HEK293 (cell line): ENCODE results near the gene STK26.
A peak's percentile ranks its signal among the peaks of the same experiment; 100 is the strongest.

ENCODE experiments used
- CTCF ChIA-PET: fragments of 350-600 bp; formaldehyde crosslinking; extraction: SDS; loops from one replicate; lab custom pipeline; 2021; ENCODE audit warnings: antibody characterized with exemption; lab: Yijun Ruan, JAX
- POLR2A ChIA-PET: fragments of 300-600 bp; formaldehyde crosslinking; extraction: SDS; loops from one replicate; lab custom pipeline; 2020; ENCODE audit warnings: antibody characterized with exemption, inconsistent platforms; lab: Yijun Ruan, JAX
- H3K27ac ChIP-seq: fragments of 200-500 bp; sonication (Bioruptor generic); 2 replicates; pipeline ENCODE4 v1.5.1; 2014; ENCODE audit warnings: low read depth, low read length, control low read depth, inconsistent platforms; ENCODE audit errors: extremely low read depth
- H3K36me3 ChIP-seq, 2 experiments: fragments of 200-500 bp in 1 of 2; sonication (Bioruptor generic) in 1 of 2; 1 replicate in 1 of 2; 2 replicates in 1 of 2; pipeline ENCODE4 v1.5.1; 2014 to 2017; ENCODE audit warnings: inconsistent platforms in 2 of 2, low read length in 2 of 2; ENCODE audit not compliant: control insufficient read depth in 2 of 2, insufficient read depth in 1 of 2
- H3K4me1 ChIP-seq: fragments of 200-500 bp; sonication (Bioruptor generic); 2 replicates; pipeline ENCODE4 v1.5.1; 2014; ENCODE audit warnings: mild to moderate bottlenecking, low read length, inconsistent platforms; ENCODE audit not compliant: control insufficient read depth, insufficient read depth
- H3K4me3 ChIP-seq: 2 replicates; pipeline ENCODE4 v1.5.1; 2011; ENCODE audit warnings: low read depth, mild to moderate bottlenecking, control low read depth, low read length, moderate library complexity
- H3K9me3 ChIP-seq: fragments of 200-500 bp; sonication (Bioruptor generic); 2 replicates; pipeline ENCODE4 v1.5.1; 2014; ENCODE audit warnings: low read depth, low read length, inconsistent platforms; ENCODE audit not compliant: control insufficient read depth, insufficient read depth
- GLIS2 ChIP-seq: fragments of 450-650 bp; formaldehyde crosslinking; IDR thresholded peaks from 2 replicates; pipeline ENCODE4 v1.5.1; 2016; ENCODE audit warnings: missing biosample characterization, missing genetic modification characterization
- HOXC10 ChIP-seq: sonication (generic); formaldehyde crosslinking; IDR thresholded peaks from 2 replicates; pipeline ENCODE4 v1.8.1; 2023; ENCODE audit warnings: mild to moderate bottlenecking, missing genetic modification reagents
- KLF8 ChIP-seq: fragments of 450-650 bp; formaldehyde crosslinking; IDR thresholded peaks from 2 replicates; pipeline ENCODE4 v1.5.1; 2016; ENCODE audit warnings: missing biosample characterization, missing genetic modification characterization
- PRDM1 ChIP-seq: fragments of 450-650 bp; formaldehyde crosslinking; IDR thresholded peaks from 2 replicates; pipeline ENCODE4; 2016; ENCODE audit warnings: missing biosample characterization, missing genetic modification characterization
- PRDM10 ChIP-seq: fragments of 450-650 bp; formaldehyde crosslinking; IDR thresholded peaks from 2 replicates; pipeline ENCODE4 v1.5.1; 2016; ENCODE audit warnings: missing biosample characterization, missing genetic modification characterization
- PRDM6 ChIP-seq: fragments of 450-650 bp; formaldehyde crosslinking; IDR thresholded peaks from 2 replicates; pipeline ENCODE4 v1.5.1; 2017; ENCODE audit warnings: missing biosample characterization, missing genetic modification characterization
- SCRT2 ChIP-seq: fragments of 450-650 bp; formaldehyde crosslinking; IDR thresholded peaks from 2 replicates; pipeline ENCODE4 v1.5.1; 2016; ENCODE audit warnings: missing biosample characterization, missing genetic modification characterization
- ZBTB17 ChIP-seq: fragments of 450-650 bp; formaldehyde crosslinking; IDR thresholded peaks from 2 replicates; pipeline ENCODE4 v1.5.1; 2016; ENCODE audit warnings: missing biosample characterization, missing genetic modification characterization
- ZBTB26 ChIP-seq: fragments of 450-650 bp; formaldehyde crosslinking; optimal IDR thresholded peaks from 2 replicates; pipeline ENCODE3; 2016; ENCODE audit warnings: missing biosample characterization, mild to moderate bottlenecking, missing genetic modification characterization
- ZBTB8A ChIP-seq: fragments of 450-650 bp; formaldehyde crosslinking; IDR thresholded peaks from 2 replicates; pipeline ENCODE4 v1.5.1; 2016; ENCODE audit warnings: missing biosample characterization, missing genetic modification characterization
- ZFP3 ChIP-seq: fragments of 450-650 bp; formaldehyde crosslinking; IDR thresholded peaks from 2 replicates; pipeline ENCODE4 v1.5.1; 2016; ENCODE audit warnings: low read depth, missing biosample characterization, missing genetic modification characterization
- ZNF114 ChIP-seq: fragments of 450-650 bp; formaldehyde crosslinking; IDR thresholded peaks from 2 replicates; pipeline ENCODE4 v1.5.0; 2017; ENCODE audit warnings: missing biosample characterization, missing genetic modification characterization
- ZNF266 ChIP-seq: fragments of 450-650 bp; formaldehyde crosslinking; IDR thresholded peaks from 2 replicates; pipeline ENCODE4 v1.5.1; 2016; ENCODE audit warnings: missing biosample characterization, missing genetic modification characterization, low read depth
- ZNF274 ChIP-seq, 2 experiments: fragments of 200-500 bp in 1 of 2; fragments of 450-650 bp in 1 of 2; sonication (Bioruptor generic) in 1 of 2; formaldehyde crosslinking in 1 of 2; IDR thresholded peaks; 2 replicates each; pipeline versions ENCODE4 v1.5.1 to v1.6.1; 2014 to 2016; ENCODE audit warnings: borderline replicate concordance in 1 of 2, inconsistent platforms in 1 of 2, low read length in 1 of 2, missing biosample characterization in 1 of 2, missing genetic modification characterization in 1 of 2
- ZNF341 ChIP-seq: fragments of 450-650 bp; formaldehyde crosslinking; IDR thresholded peaks from 2 replicates; pipeline ENCODE4; 2016; ENCODE audit warnings: low read depth, missing biosample characterization, missing genetic modification characterization
- ZNF366 ChIP-seq: fragments of 450-650 bp; formaldehyde crosslinking; conservative IDR thresholded peaks from 2 replicates; pipeline ENCODE4 v1.5.1; 2016; ENCODE audit warnings: missing biosample characterization, missing genetic modification characterization
- ZNF426 ChIP-seq: fragments of 450-650 bp; formaldehyde crosslinking; IDR thresholded peaks from 2 replicates; pipeline ENCODE4 v1.5.1; 2017; ENCODE audit warnings: missing biosample characterization, missing genetic modification characterization, mild to moderate bottlenecking, inconsistent platforms, moderate library complexity
- ZNF610 ChIP-seq: fragments of 450-650 bp; formaldehyde crosslinking; IDR thresholded peaks from 2 replicates; pipeline ENCODE4 v1.5.1; 2016; ENCODE audit warnings: missing biosample characterization, missing genetic modification characterization, borderline replicate concordance
- ZNF626 ChIP-seq: fragments of 450-650 bp; sonication (Bioruptor Pico); formaldehyde crosslinking; IDR thresholded peaks from 2 replicates; pipeline ENCODE4 v1.5.1; 2018; ENCODE audit warnings: missing biosample characterization, missing genetic modification characterization, inconsistent platforms

The STK26 gene

DNA sequence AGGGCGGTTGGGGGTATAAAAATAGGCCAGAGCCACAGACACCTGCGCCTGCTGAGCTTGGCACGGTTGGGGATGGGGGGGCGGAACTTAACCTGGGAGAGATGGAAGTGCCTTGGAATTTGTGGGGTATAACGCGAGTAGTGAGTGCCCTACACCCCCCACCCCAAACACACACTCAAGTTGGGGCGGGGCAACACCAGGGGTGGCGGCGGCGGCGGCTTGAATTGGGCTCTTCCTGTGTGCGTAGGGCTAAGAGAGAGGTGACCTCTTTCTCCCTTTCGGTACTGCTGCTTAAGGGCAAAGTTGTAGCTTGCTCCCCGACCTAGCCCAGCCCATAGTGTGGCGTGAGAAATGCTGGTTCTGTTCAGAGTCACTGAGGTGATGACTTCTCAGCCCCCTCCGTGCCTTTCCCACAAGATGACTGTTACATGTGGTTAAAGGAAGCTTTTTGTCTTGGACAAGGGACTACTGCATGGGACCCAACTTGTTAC, 839 bp downstream of the STK26 start (continued):
- TF ChIP-seq ZBTB26 (no peak), KLF8 (tag by site-specific recombination) (peak; percentile 25; the same call in 1 of the 2 replicates), ZNF341 (0 out of 2 replicates have a peak, but pooled peaks have one; percentile 24), SCRT2 (tag by site-specific recombination) (0 out of 2 replicates have a peak, but pooled peaks have one; percentile 37), PRDM10 (tag by site-specific recombination) (peak; percentile 80), GLIS2 (tag by site-specific recombination) (peak; percentile 16; the same call in 1 of the 2 replicates), ZBTB8A (tag by site-specific recombination) (peak; percentile 67)

DNA sequence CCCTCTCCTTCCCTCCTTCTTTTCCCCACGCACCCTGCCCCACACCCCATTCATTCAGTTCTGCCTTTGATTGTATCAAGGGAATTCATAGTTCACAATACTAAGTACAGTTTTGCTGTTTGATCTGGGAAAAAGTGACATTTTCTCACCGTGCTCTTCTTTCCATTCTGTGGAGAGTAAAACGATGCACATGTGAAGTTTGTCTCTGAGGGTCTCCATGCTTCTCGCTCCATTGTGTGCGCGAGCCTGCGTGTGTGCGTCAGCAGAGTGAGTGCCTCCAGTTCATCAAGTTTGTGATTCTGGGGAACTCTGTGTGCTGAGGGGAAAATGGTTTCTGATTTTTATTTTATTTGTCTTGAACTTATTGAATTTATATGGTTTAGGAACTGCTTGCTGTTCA, 1.9 kb downstream of the STK26 start:
- Histone ChIP-seq H3K27ac (no peak overlapping the region), H3K4me1 (0 out of 2 replicates have a peak, but pooled peaks cover 2% of the 10 kb centered on the region), H3K9me3 (no peaks in the 10 kb centered on the region), H3K36me3 (no peaks in the 10 kb centered on the region), H3K4me3 (peak overlapping the region; percentile 5; the same call in 1 of the 2 replicates)
- POLR2A ChIA-PET: interaction anchor here (0.8 to 1.0 kb wide), 2 partner anchors 9 to 32 kb away, joined by 3 to 5 read pairs; no protein-coding TSS in a partner anchor
- CTCF ChIA-PET: interaction anchor here (0.6 to 1.2 kb wide), 3 partner anchors 46 to 184 kb away, joined by 3 to 5 read pairs (median 3); no protein-coding TSS in a partner anchor
- no peak for TF ChIP-seq HOXC10 (CRISPR knock-in tag)
- no peak for TF ChIP-seq ZFP3
- TF ChIP-seq ZBTB17 (tag by site-specific recombination): 0 out of 2 replicates have a peak, but pooled peaks have one; percentile 23
- no peak for TF ChIP-seq ZNF274 (IDR thresholded peaks at IDR 0.05; ENCODE audit: low read length)
- no peak for TF ChIP-seq ZNF274 (tag by site-specific recombination; IDR thresholded peaks at IDR 0.05; ENCODE audit: borderline replicate concordance)
- TF ChIP-seq ZNF366 (tag by site-specific recombination): peak; percentile 70
- peak; percentile 28 for TF ChIP-seq ZBTB26
- no peak for TF ChIP-seq ZNF626 (tag by site-specific recombination)

DNA sequence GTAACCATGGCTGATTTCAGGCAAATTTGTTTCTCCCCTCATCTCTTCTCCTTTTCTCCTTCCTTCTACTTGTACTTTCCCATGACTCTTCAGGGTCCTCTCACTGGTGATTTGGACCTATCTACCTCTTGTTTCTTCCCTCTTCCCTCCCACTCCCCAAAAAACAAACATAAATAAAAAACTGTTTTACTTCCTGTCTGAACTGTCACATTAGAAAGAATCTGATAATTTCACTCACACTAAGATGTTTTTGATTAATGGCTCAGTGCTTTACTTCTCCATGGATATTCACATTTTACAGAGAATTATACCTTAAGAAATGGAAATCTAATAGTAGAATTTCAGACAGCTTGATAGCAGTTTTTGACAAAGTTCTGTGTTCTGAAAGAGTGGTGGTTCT, 7.2 kb downstream of the STK26 start:
- H3K4me3 ChIP-seq: no peak overlapping the region
- H3K27ac ChIP-seq: no peak overlapping the region
- H3K4me1 ChIP-seq: peaks cover 19% of the 10 kb centered on the region
- no peaks in the 10 kb centered on the region for H3K9me3 ChIP-seq
- ChIA-PET POLR2A (no interaction called here), CTCF (no interaction called here)
- H3K36me3 ChIP-seq: no peaks in the 10 kb centered on the region
- TF ChIP-seq ZNF114: no peak
- no peak for TF ChIP-seq ZNF426
- peak; percentile 64; the same call in 1 of the 2 replicates for TF ChIP-seq PRDM1
- TF ChIP-seq ZNF266: no peak
- TF ChIP-seq PRDM6 (tag by site-specific recombination): no peak
- TF ChIP-seq ZNF610 (tag by site-specific recombination): no peak
